CD1c-positive myeloid dendritic cell (primary cell): ENCODE results near the gene CLN6.
A peak's percentile ranks its signal among the peaks of the same experiment; 100 is the strongest.
"Not testable (repeated sequence)": the region's sequence is repeated elsewhere in the genome, so short reads cannot be mapped to it uniquely, and the experiment has no call there.

Experiments used
- DNase-seq: peaks from one replicate; pipeline ENCODE4 v3.0.0-alpha.2; 2016; ENCODE audit errors: extremely low spot score

The CLN6 gene

DNA sequence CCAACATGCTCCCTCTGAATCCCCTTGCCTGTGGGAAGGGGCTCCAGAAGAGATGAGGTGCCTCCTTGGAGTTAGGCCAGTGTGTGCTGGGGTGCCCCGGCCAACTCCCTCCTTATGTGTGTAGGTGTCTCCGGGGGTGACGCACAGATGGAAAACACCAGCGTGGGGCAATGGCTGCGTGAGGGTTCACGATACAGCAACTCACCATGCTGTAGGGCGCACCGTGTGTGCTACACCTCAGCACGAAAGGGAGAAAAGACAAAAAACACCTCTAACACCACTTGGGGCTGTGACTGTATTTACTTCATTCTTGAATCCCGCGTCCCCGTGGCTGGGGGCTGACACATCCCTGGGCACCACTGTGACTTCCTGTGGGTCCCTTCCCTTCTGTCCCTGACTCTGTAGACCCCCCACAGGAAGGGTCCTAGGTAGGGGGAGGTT lies 22.8 kb downstream of the CLN6 start:
- DNase-seq, result no peak

DNA sequence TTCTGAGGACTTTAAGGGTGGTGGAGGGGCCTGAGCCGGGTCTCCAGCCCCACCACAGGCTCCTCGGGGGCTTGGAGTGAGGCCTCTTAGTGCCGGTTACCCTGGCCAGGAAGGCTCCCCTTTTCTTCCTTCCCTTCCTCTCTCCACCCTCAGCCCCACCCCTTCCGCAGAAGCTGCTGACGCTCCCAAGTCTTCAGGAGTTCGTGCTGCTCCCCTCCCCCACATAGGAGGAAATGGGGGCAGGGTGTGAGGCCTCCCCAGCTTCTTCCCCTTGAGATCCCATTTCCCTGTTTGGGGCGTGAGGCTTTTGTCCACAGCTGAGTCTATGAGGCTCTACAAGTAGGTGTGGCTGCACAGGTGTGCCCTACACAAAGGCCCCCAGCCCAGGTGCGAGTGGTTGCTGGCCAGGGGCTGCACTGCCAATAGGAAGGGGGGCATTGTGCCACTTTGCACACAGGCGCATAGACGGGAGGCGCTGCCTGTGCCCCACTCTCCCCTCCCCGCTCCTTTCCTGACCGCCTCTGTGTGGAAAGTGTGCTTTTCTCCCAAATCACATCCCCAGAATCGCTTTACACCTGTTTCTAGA lies 23.5 kb downstream of the CLN6 start:
- peak; percentile 76 for DNase-seq

DNA sequence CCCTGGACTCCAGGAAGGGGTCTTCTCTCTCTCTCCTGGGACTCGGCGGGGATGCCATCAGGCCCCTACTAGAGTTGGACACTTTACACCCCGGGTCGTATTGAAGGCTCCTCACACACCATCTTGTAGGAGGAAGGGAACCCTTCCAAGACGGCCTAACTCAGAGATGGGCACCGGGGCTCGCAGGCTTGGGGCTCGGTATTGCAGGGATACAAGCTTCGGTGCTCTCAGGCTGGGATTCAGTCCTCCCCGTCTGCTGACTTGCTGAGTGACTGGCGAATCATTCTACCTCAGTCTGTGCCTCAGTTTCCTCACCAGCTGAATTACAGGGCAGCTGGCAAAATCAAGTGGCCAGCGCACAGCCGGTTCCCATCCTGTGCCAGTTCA lies 24.0 kb downstream of the CLN6 start:
- no peak for DNase-seq

DNA sequence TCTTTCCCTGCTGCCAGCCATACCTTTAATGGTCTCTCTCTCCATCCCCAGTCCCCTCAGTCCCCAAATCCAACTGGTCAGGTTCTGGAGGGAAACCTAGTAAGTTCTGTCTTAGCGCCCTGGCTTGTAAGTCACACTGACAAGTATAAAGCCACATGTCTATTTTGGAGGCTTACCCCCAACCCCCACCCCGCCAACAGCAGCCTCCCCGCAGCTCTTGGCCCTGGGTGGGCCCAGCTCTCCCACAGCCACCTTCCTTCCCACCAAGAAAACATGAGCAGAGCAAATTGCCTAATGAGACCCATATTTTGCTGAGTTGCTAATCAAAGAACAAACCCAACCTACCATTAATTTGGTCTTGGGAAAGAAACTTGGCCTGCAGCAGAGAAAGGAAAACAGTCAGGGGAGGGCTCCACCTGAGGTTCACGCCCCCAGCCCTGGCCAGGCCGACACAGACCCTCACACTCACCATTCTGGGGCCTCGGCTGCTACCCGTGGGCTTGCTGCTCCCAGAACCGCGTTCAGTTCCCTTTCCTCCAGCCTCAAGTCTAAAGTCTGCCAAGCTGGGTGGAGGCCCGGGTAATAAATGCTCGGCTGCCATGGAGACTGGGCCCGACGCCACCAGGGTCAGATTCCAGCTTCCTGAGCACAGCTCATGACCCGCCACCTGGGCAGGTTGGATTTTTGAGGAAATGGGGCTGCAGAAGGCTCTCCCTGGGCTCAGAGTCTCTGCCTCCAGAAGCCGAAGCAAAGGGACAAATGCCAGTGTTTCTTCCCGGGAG lies 24.6 kb downstream of the CLN6 start, which contains the start of gene CALML4:
TSS of gene CALML4 (minus strand) at position 557 of the 782 bp plus-strand sequence. CDS start at position 472, 85 bp downstream.
- DNase-seq, result peak; percentile 46

DNA sequence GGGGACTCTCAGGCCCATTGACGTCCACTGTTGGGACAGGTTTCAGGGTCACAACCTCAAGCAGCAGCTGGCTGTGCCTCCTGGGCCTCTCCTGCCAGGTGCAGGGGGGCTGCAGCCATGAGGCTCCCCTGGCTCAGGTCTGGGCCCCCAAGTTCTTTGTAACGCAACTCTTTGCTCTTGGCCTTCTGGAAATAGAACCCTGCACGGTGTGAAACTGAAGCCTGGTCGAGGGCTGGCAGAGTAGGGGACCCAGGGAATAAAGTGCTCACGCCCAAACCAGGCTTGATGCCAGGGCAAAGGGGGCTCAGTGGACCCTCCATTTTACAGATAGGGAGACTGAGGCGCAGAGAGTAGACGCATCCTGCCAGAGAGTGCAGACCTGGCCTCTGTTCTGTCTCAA lies 25.2 kb downstream of the CLN6 start:
- no peak for DNase-seq

DNA sequence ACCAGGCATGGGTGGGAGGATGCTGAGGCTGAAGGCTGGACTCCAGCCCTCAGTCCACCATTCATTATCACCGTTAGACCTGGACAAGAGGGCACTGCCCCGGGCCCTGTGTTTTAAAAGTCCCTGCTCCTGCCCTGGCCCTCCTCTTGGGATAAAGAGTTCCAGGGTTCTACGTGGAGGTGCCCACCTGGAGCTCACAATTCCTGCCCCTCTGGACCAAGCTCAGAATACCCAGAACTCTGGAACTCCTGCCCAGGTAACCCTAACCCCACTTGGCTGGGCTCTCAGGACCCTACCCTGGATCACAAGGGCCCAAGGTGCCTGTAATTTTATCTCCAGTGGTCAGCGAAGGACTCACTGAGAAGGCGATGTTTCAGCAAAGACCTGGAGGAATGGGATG lies 25.6 kb downstream of the CLN6 start:
- DNase-seq, result no peak

DNA sequence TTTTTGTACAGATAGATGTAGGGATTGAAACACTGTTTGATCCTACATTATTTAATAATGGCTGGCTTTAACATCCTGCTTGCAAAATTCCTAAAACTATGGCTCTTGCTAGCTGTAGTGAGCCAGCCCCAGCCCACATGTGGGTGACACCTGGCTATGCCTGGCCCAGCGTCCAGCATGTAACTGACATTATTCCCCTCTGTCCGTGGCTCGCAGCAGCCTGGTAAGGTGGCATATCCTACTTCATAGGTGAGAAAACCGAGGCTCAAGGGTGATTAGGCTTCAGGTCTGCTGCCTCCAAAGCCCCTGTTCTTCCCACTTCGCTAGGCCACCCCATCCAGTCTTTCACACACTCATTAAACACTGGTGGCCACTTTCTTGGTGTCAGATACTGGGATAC lies 26.0 kb downstream of the CLN6 start:
- no peak for DNase-seq

DNA sequence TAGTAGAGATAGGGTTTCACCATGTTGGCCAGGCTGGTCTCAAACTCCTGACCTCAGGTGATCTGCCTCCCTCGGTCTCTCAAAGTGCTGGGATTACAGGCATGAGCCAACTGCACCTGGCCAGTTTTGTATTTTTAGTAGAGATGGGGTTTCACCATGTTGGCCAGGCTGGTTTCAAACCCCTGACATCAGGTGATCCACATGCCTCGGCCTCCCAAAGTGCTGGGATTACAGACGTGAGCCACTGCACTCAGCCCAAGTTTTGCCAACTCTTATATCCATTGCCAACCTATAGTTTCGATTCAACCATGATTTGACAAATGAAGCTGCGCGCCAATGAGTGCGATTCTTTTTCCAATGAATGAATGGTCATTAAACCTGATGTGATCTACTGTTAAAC lies 26.5 kb downstream of the CLN6 start:
- not testable (repeated sequence) for DNase-seq

DNA sequence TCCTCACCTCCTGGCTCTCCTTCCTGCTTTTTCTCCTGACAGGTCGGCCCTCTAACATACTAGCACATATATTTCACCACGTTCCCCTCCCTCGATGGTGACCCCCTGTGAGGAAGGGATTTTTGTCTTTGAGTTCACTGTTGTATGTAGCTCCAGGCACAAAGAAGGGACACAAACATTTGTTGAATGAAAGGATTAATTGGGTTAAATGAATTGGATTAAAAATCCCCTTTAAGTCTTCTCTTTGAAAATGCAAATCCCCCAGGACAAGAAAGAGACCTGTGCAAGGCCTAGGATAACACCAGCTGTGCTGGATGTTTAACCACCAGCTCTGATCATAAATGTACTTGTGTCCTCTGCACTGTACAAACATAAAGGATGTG lies 27.7 kb downstream of the CLN6 start:
- no peak for DNase-seq

DNA sequence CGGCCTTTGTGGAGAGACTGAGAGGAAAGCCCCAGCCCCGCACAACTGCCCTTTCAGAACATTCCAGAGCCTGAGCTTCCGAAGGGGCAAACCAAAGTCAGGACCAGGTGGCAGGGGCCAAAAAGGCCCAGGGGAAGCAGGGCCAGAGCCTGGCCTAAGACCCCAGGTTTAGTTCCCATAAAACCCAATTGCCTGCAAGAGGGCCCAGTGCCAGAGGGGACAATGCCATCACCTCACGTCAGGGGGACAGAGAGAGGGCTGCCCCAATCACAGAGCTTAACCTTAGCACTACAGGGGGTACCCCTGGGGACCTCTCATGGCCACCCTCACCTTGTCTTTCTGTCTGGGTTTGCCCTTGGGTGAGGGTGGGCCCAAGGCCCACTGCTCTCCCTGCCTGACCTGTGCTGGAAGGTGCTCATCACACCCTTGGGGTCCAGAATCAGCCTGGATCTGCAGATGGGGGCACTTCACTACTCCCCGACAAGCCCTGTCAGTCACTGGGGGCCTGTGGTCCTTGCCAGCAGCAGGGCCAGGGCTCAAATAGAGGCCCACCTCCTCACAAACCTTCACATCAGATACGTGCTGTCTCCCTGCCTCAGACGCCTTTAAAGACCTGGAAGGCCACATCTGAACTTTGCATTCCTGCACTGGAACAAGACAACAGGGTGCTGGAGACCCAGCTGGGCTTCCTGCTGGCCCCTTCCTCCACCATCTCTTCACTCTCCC lies 28.2 kb downstream of the CLN6 start:
- no peak for DNase-seq

DNA sequence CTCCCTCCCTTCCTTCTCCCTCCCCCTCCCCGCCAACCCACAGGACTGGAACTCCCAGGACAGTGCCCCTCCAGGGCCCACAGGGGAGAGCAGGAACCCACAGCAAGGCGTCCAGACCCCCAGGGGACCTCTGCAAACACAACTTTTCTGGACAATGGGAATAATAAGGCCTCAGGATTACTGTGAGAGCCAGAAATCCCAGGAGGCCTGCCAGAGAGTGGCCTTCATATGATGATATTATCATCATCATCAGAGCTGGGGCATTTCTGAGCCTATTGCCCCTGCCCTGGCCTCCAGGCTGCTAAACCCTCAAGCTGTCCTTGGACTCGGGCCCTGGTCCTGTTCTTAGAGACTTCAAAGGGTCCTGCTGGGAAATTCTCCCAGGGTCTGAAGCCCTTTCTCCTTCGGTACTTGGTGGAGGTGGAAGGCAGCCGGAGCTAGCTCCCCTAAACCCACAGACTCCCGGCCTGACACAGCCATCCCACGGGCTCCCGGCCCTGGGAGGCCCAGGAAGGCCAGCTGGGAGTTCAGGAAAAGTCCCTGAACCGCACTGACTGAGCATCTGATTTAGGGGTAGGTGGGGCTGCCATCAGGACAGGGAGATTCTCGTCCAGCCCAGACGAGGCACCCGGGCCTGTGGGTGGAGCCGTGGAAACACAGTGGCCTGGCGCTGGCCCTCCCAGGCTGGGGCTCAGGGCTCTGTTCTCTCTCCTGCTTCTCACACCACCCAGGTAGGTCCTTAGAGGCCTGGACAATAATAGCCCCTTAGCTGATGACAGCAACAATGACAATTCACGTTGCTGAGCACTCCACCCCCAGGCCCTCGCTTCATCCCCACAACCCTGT lies 29.3 kb downstream of the CLN6 start:
- no peak for DNase-seq

DNA sequence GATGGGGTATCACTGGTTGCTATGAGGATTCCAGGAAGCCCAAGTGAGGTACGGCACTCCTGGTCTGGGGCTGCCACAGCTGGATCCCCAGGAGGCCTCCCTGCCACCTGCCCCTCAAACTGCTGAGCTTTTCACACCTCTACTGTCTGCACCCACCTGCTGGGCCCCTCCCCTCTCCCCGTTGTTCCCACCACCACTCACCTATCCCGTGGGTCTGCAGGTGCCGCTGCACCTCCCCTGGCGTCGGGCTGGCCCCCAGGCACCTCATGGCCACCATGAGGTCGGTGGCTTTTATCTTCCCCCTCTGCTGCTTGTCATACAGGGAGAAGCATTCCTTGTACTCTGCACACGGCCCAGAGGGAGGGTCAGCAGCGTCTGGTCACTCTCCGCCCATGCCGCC lies 30.2 kb downstream of the CLN6 start:
- DNase-seq, result no peak

DNA sequence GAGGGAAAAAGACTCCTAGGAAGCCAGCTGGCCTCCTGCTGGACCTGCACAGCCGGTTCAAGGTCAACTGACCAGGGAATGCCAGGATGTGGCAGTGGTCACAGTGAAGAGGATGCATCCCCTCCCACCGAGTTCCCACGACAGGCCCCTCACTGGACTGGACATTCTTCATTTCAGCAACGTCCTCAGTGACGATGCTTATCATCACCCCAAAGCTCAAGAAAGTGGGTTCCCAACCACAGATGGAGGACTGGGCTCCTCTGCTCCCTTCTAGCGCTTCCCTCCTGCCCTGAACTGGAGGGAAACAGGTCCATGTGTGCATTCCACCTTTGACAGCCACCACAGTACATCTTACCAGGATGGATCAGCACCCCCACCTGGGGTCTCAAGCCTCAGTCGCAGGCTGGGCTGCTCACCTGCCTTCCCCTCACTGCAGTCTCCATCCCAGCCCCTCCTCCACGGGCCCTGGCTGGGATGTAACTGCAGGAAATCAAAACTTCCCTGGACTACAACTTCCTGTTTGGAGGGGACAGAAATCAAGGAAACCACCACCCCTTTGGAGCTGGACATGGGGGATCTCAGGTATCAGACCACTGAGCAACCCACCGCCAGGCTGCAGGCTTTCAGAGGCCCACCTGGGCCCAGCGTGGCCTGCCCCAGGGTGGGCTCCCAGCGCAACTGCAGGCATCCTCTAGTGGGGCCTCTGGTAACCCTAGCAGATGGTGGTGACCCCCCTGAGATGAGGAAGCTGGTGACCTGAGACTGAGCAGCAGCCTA lies 31.7 kb downstream of the CLN6 start:
- DNase-seq, result no peak

DNA sequence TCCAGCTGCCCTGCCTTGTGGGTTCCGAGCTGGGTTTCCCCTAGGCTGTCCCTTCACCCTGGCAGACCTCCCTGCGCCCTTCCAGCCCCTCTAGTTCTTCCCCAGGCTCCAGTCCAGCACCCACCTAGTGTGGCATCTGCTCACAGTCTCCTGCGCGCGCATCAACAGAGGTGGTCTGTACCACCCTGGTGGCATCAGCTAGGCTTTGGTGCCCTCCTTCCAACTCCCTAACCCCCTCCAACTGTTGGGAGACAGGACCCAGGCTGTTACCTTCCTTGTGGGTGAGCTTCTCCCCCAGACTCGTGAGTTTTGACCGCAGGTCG lies 32.4 kb downstream of the CLN6 start:
- DNase-seq, result no peak

DNA sequence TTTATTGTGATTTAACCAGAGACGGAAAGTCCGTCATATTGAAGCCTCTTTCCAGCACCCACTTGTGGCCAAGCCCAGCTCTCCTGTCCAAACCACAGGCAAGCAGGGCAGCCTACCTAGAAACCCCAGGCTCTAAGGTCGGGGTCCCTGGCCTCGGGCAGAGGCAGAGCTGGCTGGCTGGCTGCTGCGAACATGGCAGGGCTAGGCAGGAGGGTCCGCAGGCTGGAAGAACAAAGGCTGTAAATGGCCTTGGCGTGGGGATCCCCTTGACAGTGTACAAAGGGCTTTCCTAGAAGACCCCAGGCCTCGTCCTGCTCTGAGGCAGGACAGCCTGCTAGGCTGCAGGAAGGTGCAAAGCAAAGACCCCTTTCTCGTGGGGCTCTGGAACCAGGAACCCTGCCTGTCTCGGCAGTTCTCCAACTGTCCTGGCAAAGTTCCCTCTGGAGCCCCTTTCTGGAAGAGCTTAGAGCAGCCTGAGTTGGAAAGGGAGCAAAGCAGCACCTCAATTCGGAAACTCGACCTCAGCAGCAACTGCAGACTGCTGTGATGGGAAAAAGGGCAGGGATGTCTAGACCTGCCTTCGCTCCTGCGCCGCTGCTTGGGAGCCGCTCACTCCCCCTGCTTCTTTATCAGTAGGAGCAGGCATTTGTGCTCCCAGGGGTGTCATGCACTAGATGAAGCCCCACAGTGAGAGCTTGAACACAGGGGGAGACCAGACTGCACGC lies 32.9 kb downstream of the CLN6 start:
- no peak for DNase-seq

DNA sequence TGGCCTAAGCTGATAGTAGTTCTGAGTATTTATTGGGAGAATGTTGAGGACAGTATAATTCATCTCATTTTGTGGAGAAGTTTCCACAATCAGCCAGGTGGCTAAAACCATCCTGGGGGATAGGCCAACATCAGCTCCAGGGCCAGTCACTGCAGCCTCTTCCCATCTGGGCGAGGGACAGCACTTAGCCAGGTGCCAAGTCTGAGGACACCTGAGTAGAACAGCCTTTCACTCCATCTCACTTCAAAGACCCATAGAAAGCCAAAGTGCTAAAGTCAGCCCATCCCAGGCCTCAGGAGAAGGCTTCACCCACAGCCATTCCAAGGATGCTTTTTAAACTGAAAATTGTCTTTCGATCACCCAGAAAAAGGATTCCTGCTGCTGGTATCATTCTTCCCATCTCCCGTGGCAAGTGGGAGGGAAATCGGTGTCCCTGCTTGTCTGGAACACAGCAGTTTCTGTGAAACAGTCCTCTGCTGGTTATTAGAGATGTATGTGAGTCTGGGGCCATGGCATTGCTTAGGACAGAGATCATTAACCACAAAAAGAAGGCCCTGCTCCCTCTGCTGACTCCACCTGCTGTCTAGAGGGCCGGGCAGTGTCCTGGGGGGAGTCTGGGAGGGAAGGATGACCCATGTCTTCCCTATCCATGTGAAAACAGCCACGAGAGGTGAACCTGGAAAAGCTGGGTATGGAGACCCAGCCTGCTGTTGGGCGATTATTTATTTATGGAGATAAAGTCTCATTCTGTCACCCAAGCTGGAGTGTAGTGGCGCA lies 34.0 kb downstream of the CLN6 start:
- no peak for DNase-seq

DNA sequence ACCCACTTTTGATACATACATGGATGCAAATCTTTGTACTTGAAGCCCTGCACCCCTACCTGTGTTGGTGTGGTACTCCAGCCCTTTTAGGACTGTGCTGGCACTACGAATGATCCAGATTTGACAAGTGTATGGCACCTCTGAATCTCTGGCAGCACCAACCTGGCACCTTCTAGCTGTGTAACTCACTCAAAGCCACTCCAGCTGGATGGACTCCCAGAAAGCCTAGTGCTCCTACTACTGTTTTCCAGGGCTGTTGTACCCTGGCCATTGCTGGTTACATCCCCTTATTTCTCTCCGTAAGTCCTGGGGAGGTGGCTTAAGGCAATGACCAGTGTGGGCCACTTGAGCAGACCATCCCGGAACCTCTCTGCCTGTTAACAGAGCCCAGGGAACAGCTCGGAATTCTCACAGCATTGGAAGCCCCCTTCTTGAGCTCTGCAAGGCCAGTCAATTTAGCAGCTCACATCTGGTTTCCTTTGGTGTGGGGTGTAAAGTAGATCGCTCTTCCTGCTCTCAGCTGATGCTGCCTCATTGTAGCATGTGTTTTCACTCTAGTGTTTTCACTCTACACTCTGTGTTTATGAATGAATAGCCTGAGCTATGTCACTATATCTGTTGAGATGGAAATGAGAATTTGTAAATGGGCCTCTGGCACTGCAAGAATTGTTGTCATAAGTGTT lies 36.6 kb downstream of the CLN6 start:
- no peak for DNase-seq

DNA sequence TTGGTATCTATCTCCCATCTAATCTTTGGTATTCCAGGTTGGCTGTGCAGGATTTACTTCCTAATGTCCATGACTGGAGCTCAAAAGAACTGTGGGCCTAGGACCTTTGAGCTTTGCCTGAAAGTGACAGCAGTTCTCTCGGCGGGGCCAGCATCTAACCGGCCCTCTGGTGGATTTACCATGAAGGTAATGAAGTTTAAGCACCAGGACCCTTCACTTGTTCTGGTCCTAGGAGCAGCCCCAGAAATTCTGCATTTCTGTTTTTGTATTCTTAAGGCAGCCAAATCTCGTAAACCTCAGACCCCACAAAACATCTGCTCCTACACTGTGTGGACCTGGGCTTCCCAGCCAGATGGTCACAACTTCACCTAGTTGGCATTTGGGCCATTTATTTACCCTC lies 37.4 kb downstream of the CLN6 start:
- DNase-seq, result no peak

DNA sequence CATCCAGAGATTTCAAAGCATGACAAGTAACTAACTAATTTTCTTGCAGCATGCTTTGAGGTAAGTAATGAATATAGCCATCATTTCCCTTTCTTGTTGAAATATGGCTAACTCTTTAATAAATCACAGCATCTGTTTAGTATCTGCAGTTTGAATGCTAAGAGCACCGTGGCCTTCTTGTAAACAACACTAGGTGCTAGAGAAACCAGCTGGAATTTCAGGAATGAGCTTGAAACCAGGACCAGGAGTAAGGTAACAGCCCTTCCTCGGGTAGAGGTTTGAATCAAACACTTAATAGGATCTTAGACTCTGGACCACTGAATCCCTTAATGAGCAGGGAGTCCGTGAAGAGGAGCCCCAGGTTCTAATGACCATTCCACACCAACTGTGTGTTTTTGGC lies 38.0 kb downstream of the CLN6 start:
- no peak for DNase-seq
